ENCODE data around the gene ARHGAP15. TPM values are rescaled to one million over a fixed set of nuclear protein-coding genes. Genes with fewer than 3 reads are reported as not detected.
A peak's percentile ranks its signal among the peaks of the same experiment; 100 is the strongest.

The ARHGAP15 gene
- total RNA-seq, 1 donor from 2014 or later, result 32.2 TPM

- no peak for DNase-seq
Measured at GRCh38 chr2:143726151-143726845, 597.1 kb downstream of the ARHGAP15 start.

GRCh38 chr2:143728498-143728897 is 599.3 kb downstream of the ARHGAP15 start:
- DNase-seq, result no peak

GRCh38 chr2:143729296-143729814 is 600.1 kb downstream of the ARHGAP15 start:
- DNase-seq, result no peak

GRCh38 chr2:143730155-143730952 is 601.1 kb downstream of the ARHGAP15 start:
- DNase-seq, result no peak

- no peak for DNase-seq
Measured at GRCh38 chr2:143730953-143731260, 601.7 kb downstream of the ARHGAP15 start.

- no peak for DNase-seq
Measured at GRCh38 chr2:143732076-143732475, 602.9 kb downstream of the ARHGAP15 start.

GRCh38 chr2:143732871-143733270 is 603.7 kb downstream of the ARHGAP15 start:
- DNase-seq, result no peak

- no peak for DNase-seq
Measured at GRCh38 chr2:143734507-143734906, 605.3 kb downstream of the ARHGAP15 start.

- no peak for DNase-seq
Measured at GRCh38 chr2:143736904-143737303, 607.7 kb downstream of the ARHGAP15 start.

- no peak for DNase-seq
Measured at GRCh38 chr2:143740431-143740830, 611.2 kb downstream of the ARHGAP15 start.

GRCh38 chr2:143741205-143741604 is 612.0 kb downstream of the ARHGAP15 start:
- DNase-seq, result peak; percentile 18

GRCh38 chr2:143742581-143742980 is 613.4 kb downstream of the ARHGAP15 start:
- peak; percentile 58 for DNase-seq

GRCh38 chr2:143744114-143744513 is 614.9 kb downstream of the ARHGAP15 start:
- no peak for DNase-seq

GRCh38 chr2:143745060-143745459 is 615.8 kb downstream of the ARHGAP15 start:
- DNase-seq, result no peak

- DNase-seq, result no peak
Measured at GRCh38 chr2:143754742-143755141, 625.5 kb downstream of the ARHGAP15 start.

- DNase-seq, result peak; percentile 58
Measured at GRCh38 chr2:143758629-143759330, 629.6 kb downstream of the ARHGAP15 start.

GRCh38 chr2:143759455-143759854 is 630.2 kb downstream of the ARHGAP15 start:
- no peak for DNase-seq

GRCh38 chr2:143762176-143762928 is 633.1 kb downstream of the ARHGAP15 start:
- DNase-seq, result no peak

- DNase-seq, result no peak
Measured at GRCh38 chr2:143764261-143764660, 635.0 kb downstream of the ARHGAP15 start.

GRCh38 chr2:143764706-143765105 is 635.5 kb downstream of the ARHGAP15 start:
- DNase-seq, result no peak

GRCh38 chr2:143768991-143769390 is 639.8 kb downstream of the ARHGAP15 start:
- no peak for DNase-seq

GRCh38 chr2:143771939-143772338 is 642.7 kb downstream of the ARHGAP15 start:
- DNase-seq, result peak; percentile 83
